HepG2 (cell line): ENCODE data around the gene ASGR1. TPM values are rescaled to one million over a fixed set of nuclear protein-coding genes. Genes with fewer than 3 reads are reported as not detected.

Experiments used
- AGO1 ChIP-seq: fragments of 200-400 bp; formaldehyde crosslinking; IDR thresholded peaks from 2 replicates; pipeline ENCODE4 v1.6.1; 2017; ENCODE audit warnings: mild to moderate bottlenecking, low read depth, low read length, moderate library complexity; ENCODE audit not compliant: poor library complexity, severe bottlenecking
- BRF2 ChIP-seq: sonication (generic); formaldehyde crosslinking; IDR thresholded peaks from 2 replicates; pipeline ENCODE4 v1.8.1; 2022; ENCODE audit warnings: mild to moderate bottlenecking, missing genetic modification reagents
- GPN1 ChIP-seq: sonication (generic); formaldehyde crosslinking; IDR thresholded peaks from 2 replicates; pipeline ENCODE4 v1.5.1; 2020; ENCODE audit warnings: missing genetic modification reagents, borderline replicate concordance
- LCORL ChIP-seq, 2 experiments: fragments of 450-650 bp in 1 of 2; sonication (generic) in 1 of 2; formaldehyde crosslinking in 1 of 2; IDR thresholded peaks; 2 replicates each; pipeline versions ENCODE4 v1.5.0 to v1.6.1; 2017 to 2020; ENCODE audit warnings: antibody characterized with exemption in 1 of 2, missing genetic modification reagents in 1 of 2
- MLX ChIP-seq: IDR thresholded peaks from 2 replicates; pipeline ENCODE4 v1.6.1; 2016
- NFYB ChIP-seq: sonication (generic); formaldehyde crosslinking; IDR thresholded peaks from 2 replicates; pipeline ENCODE4 v1.4.0; 2020; ENCODE audit warnings: missing genetic modification reagents
- RARG ChIP-seq: sonication (generic); formaldehyde crosslinking; IDR thresholded peaks from 2 replicates; pipeline ENCODE4 v1.4.0; 2020; ENCODE audit warnings: low read depth, mild to moderate bottlenecking, missing genetic modification reagents
- RCOR2 ChIP-seq: IDR thresholded peaks from 2 replicates; pipeline ENCODE4 v1.6.1; 2016; ENCODE audit warnings: missing biosample characterization, missing genetic modification reagents
- RXRA ChIP-seq: sonication (generic); formaldehyde crosslinking; IDR thresholded peaks from 2 replicates; pipeline ENCODE4 v1.5.1; 2020; ENCODE audit warnings: missing genetic modification reagents
- SOX5 ChIP-seq: IDR thresholded peaks from 2 replicates; pipeline ENCODE4 v1.6.1; 2016; ENCODE audit warnings: borderline replicate concordance
- SP1 ChIP-seq, 2 experiments: fragments of 450-650 bp in 1 of 2; sonication (generic) in 1 of 2; formaldehyde crosslinking in 1 of 2; IDR thresholded peaks; 2 replicates each; pipeline versions ENCODE4 v1.4.0 to v1.6.1; 2016 to 2020; ENCODE audit warnings: missing genetic modification reagents in 1 of 2
- STAT6 ChIP-seq: sonication (generic); formaldehyde crosslinking; IDR thresholded peaks from 2 replicates; pipeline ENCODE4 v1.4.0; 2020; ENCODE audit warnings: missing genetic modification reagents, mild to moderate bottlenecking, borderline replicate concordance
- ZFP41 ChIP-seq: sonication (generic); formaldehyde crosslinking; IDR thresholded peaks from 2 replicates; pipeline ENCODE4 v1.4.0; 2020; ENCODE audit warnings: mild to moderate bottlenecking, missing genetic modification reagents, borderline replicate concordance
- ZNF251 ChIP-seq: sonication (generic); formaldehyde crosslinking; IDR thresholded peaks from 2 replicates; pipeline ENCODE4 v1.9.0; 2021; ENCODE audit warnings: mild to moderate bottlenecking, missing genetic modification reagents
- ZNF567 ChIP-seq: sonication (generic); formaldehyde crosslinking; IDR thresholded peaks from 2 replicates; pipeline ENCODE4 v1.8.1; 2023; ENCODE audit warnings: mild to moderate bottlenecking, missing genetic modification reagents, borderline replicate concordance
- ZNF614 ChIP-seq: IDR thresholded peaks from 2 replicates; pipeline ENCODE4 v1.6.1; 2018; ENCODE audit warnings: missing biosample characterization, missing genetic modification reagents, inconsistent platforms, borderline replicate concordance
- ZNF652 ChIP-seq: IDR thresholded peaks from 2 replicates; pipeline ENCODE4 v1.6.1; 2016; ENCODE audit warnings: low read depth, borderline replicate concordance
- ZNF672 ChIP-seq: sonication (generic); formaldehyde crosslinking; IDR thresholded peaks from 2 replicates; pipeline ENCODE4 v1.8.1; 2022; ENCODE audit warnings: missing genetic modification reagents
- ZNF687 ChIP-seq: sonication (generic); formaldehyde crosslinking; IDR thresholded peaks from 2 replicates; pipeline ENCODE4 v1.5.1; 2020; ENCODE audit warnings: mild to moderate bottlenecking, missing genetic modification reagents, moderate library complexity
- ZNF746 ChIP-seq: sonication (generic); formaldehyde crosslinking; IDR thresholded peaks from 2 replicates; pipeline ENCODE4 v1.8.0; 2022; ENCODE audit warnings: mild to moderate bottlenecking, missing genetic modification reagents
- ZSCAN25 ChIP-seq: sonication (generic); formaldehyde crosslinking; IDR thresholded peaks from 2 replicates; pipeline ENCODE4 v1.8.0; 2022; ENCODE audit warnings: mild to moderate bottlenecking, missing genetic modification reagents
- polyA plus RNA-seq, 8 experiments: library from polyadenylated mRNA; depleted of rRNA in 3 of 8; stranded (reverse) in 7 of 8; unstranded in 1 of 8; fragments of >200 nt; fragmentation: Illumina TruSeq in 4 of 8; extraction: Trizol in 4 of 8; gene quantifications; 2 replicates each; pipeline versions ENCODE4 v1.2.1 to v1.2.3, GENCODE V29; 2011 to 2016; ENCODE audit warnings: low read depth in 4 of 8, missing spikeins in 1 of 8, mixed read lengths in 1 of 8; ENCODE audit not compliant: insufficient read depth in 1 of 8
- total RNA-seq, 5 experiments: library from RNA; depleted of rRNA; stranded (reverse); fragments of >200 nt; fragmentation: Illumina TruSeq; extraction: Trizol; gene quantifications; 2 replicates each; pipeline ENCODE4 v1.2.3, GENCODE V29; 2016; ENCODE audit warnings: low read depth in 1 of 5

Gene ASGR1
- total and polyA plus RNA-seq, 2 of the 13 experiments (the other 11 are each of a cell fraction or from before 2014, with no cell fraction given): 353 to 796 TPM

GRCh38 chr17:7214300-7215135 lies 35.3 kb upstream of the ASGR1 start (continued):
- TF ChIP-seq ZNF687 (CRISPR knock-in tag): peak; percentile 70
- TF ChIP-seq RCOR2: no peak
- TF ChIP-seq SOX5 (CRISPR knock-in tag): 0 out of 2 replicates have a peak, but pooled peaks have one; percentile 0
- TF ChIP-seq ZSCAN25 (CRISPR knock-in tag): peak; percentile 35; the same call in 1 of the 2 replicates
- TF ChIP-seq ZNF567: 0 out of 2 replicates have a peak, but pooled peaks have one; percentile 36
- TF ChIP-seq RARG (CRISPR knock-in tag): 0 out of 2 replicates have a peak, but pooled peaks have one; percentile 63
- no peak for TF ChIP-seq ZFP41 (CRISPR knock-in tag)
- no peak for TF ChIP-seq SP1 (IDR thresholded peaks at IDR 0.05)
- peak; percentile 84 for TF ChIP-seq SP1 (CRISPR knock-in tag; IDR thresholded peaks at IDR 0.05)
- TF ChIP-seq STAT6 (CRISPR knock-in tag): no peak
- TF ChIP-seq MLX (CRISPR knock-in tag): no peak
- peak; percentile 47 for TF ChIP-seq AGO1
- no peak for TF ChIP-seq ZNF746 (CRISPR knock-in tag)
- TF ChIP-seq ZNF251 (CRISPR knock-in tag): no peak
- no peak for TF ChIP-seq ZNF614
- TF ChIP-seq GPN1 (CRISPR knock-in tag): no peak
- no peak for TF ChIP-seq ZNF672 (CRISPR knock-in tag)
- TF ChIP-seq LCORL (IDR thresholded peaks at IDR 0.05): no peak
- TF ChIP-seq LCORL (CRISPR knock-in tag; IDR thresholded peaks at IDR 0.05): peak; percentile 68; the same call in 1 of the 2 replicates
- TF ChIP-seq ZNF652: peak; percentile 98
- no peak for TF ChIP-seq BRF2 (CRISPR knock-in tag)
- peak; percentile 20; the same call in 1 of the 2 replicates for TF ChIP-seq RXRA (CRISPR knock-in tag)
- peak; percentile 86 for TF ChIP-seq NFYB (CRISPR knock-in tag)
